Stimulated activated CD4-positive, alpha-beta T cell treated with anti-CD3 and anti-CD28 coated beads, TNF-alpha, amount 100 ng/mL, for 24 hours (primary cell): ENCODE data around the gene PLXDC1.

Source experiments
- DNase-seq, 3 experiments: peaks; one replicate each; pipeline ENCODE4 v3.0.0-alpha.2; 2020; ENCODE audit warnings: low read depth in 3 of 3

PLXDC1 gene

GRCh38 chr17:39151150-39151942 is at the start of gene PLXDC1:
PLXDC1 (minus strand) TSS chr17:39151637; CDS start chr17:39151437, 200 bp downstream.
- peak in 1 of 3 experiments; percentile 16 for DNase-seq

DNA sequence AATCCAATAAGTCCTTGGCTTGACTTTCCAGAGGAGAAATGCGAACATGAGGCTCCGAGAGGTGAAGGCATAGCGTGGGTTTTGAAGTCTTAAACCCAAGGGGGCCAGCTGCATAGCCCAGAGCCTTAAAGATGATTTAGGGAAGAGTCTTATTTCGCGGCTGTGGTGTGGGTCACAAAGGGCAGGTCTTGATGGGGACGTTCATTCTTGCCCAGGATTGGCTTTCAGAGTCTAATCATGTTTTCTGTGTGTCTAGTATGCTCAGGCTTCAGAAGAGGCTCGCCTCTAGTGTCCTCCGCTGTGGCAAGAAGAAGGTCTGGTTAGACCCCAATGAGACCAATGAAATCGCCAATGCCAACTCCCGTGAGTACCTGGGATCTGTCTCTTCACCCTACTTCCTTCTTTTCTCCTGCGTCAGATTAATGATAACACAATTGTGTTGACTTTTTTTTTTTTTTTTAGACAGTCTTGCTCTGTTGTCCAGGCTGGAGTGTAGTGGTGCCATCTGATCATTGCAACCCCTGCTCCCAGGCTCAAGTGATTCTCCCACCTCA is 49.6 kb upstream of the PLXDC1 start:
- DNase-seq: no peak

- peak; percentile 53 to 72 (median 65) for DNase-seq
These were observed 48.8 kb upstream of the PLXDC1 start, which contains the start of gene RPL19 for GRCh38 chr17:39200070-39200879. RPL19 (plus strand) TSS chr17:39200283; CDS start chr17:39200345, 62 bp downstream.

GRCh38 chr17:39199820-39200069 is 48.3 kb upstream of the PLXDC1 start:
- DNase-seq: peak; percentile 75 to 88 (median 87)

DNA sequence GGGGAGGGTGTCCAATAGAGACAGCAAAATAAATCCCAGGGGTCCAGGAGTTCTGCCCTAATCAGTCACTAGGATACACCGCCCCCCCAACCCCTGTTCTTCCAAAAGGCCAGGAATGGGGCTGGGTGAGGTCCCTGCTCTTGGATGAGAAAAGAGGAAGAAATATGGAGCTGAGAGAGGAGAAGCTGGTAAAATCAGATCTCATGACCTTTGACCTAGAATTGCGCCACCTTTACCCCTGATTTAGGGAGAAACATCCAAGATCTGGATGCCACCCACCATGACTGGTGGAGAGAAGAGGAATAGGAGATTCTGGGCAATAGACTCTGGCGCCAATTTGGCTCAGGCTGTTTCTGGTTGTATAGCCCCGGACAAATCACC is 46.7 kb upstream of the PLXDC1 start:
- DNase-seq: no peak

DNA sequence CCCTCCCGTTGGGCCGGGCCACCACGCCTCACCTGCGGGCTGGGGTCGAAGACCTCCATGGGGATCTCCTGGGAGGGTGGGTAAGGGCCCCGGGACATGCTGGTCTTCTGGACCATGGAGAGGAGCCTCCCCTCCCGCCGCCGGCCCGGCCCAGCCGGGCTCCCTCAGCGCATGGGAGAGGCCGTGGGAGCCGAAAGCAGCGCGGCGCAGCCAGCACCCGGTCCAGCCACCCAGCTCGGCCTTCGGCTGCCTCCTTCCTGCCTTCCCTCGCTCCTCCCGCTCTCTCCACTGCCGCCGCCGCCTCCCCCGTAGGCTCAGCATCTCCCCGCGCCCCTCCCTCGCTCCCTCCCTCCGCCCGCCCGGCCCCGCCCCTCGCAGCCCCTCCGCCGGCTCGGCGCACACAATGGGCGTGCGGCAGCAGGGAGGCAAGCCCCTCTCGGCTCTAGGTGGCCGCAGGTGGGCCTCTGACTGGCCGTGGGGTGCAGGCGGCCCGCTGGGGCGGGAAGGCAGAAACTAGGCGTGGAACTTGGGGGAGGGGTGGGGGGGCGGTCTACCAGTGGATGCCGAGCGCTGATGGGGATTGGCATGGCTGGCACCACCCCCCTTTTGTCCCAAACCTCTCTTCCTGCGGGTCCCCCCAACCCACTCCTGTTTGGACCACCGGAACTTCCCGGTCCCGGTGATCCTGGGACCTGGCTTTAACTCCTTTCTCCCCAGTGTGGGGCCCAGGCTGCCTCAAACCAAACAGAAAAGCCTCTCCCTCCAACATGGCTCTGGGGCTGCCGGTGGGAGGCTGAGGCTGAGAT is 46.1 kb upstream of the PLXDC1 start, which contains the start of gene CACNB1:
CACNB1 (minus strand) TSS at position 290 of the 806 bp plus-strand sequence; CDS start at position 116, 174 bp downstream.
- DNase-seq: peak; percentile 44 to 77 (median 53)

DNA sequence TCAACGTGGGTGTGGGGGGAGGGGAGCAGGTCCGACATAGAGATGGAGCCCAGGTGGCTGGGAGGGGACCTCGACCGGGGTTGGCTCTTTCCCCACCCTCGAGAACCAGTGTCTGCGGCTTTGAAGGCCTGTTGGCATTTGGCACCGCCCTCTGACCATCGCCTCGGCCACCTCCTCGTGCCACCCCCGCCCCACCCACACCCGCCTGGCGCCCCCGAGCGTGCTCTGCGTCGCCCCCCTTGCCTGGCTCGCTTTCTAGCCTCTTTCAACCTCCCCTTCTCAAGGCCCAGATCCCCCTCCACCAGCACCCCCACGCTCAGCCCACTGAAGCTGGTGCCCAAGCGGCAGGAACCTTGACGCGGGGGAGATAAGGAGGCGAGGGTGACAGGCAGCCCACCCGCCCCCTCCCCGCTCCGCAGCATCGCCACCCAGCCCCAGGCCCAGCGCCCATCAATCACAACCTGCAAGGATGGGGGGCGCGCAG is 45.4 kb upstream of the PLXDC1 start:
- DNase-seq: no peak

DNA sequence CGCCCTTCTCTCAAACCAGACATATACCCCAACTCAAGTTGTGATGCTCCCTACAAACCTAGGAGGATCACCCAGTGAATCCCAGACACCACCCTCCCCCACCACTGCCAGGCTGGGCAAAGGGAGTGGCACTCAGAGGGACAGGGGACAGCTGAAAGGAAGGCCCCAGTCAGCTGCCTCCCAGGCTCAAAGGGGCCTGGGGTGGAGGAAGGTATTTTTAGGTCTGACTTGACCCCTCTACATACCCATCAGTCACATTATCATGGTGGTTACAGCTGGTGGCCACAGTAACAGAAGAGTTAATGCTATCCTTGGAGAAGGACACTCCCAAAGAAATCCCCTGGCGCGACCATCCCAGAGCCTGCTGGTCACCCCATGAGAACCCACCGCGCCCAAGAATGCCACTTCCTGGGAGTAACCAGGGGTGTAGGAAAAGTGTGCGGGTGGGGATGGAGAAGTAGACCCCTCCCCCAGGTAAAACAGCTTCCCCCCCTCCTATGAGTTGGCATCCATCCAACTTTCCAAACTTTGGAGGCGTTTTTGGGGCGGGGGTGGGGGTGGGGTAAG is 44.9 kb upstream of the PLXDC1 start:
- DNase-seq: no peak

- DNase-seq: no peak
These were observed 44.2 kb upstream of the PLXDC1 start for GRCh38 chr17:39195568-39196160.

DNA sequence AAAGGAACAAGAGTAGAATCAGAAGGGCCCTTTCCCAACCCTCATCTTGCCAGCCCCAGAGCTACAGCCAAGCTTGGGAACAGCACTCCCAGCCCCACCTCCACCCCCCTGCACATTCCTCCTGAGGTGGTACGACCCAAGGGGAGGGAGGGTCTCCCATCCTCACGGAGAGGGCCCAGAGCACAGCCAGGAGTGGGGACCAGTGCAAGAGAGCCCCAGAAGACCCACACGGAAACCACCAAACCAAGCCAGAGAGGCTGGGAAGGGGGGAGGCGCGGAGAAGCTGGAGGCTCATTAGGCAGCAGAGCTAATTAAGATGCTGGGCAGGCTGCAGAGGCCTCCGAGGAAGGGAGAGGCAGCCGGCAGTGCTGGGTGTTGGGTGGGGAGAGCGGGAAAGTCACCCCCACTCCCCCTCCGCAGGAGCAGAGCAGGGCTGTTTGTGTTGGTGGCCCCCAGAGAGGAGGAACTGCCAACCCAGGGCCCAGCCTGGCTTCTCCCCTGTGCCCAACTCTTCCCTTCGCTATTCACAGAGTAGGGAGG is 43.6 kb upstream of the PLXDC1 start:
- no peak for DNase-seq

DNA sequence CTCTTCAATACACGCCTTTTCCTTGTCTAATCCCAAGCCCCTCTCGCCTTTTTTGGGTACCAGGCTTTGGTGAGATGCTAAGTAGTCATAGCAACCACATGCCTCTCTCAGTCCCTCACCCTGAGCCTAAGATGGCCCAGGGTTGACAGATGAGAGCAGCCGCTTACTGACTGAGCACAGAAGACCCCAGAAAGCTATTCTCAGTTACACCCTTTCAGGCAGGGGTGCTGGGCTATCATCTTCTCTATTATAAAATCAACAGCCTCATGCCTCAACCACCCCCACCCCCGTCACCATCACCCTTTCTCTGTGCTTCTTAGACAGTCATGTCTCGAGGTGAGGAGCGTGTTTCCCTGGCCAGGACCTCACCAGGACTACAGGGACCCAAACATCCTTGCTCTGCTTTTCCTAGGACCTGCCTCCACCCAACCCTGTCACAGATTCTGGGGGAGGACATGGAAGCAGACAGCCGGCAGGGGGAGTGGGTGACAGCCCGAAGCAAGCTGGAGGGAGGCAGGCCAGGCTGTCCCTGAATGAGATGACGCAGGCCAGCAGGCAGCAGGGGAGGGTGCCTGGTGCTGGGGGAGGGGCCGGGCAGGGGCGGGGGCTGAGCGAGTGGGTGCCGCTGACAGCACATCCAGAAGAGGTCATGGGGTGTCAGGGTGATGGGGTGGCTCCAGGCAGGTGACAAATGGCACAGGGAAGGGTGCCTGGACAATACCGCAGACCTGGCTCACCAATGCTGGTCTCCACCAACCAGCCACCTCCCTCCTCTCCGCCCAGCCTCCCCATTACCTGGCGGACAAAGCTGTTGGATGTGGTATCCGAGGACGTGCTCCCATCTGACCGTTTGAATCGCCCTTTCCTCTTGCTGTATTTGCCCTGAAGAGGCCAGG is 42.9 kb upstream of the PLXDC1 start:
- DNase-seq: no peak

- DNase-seq: no peak
These were observed 41.9 kb upstream of the PLXDC1 start for GRCh38 chr17:39193346-39193745.

DNA sequence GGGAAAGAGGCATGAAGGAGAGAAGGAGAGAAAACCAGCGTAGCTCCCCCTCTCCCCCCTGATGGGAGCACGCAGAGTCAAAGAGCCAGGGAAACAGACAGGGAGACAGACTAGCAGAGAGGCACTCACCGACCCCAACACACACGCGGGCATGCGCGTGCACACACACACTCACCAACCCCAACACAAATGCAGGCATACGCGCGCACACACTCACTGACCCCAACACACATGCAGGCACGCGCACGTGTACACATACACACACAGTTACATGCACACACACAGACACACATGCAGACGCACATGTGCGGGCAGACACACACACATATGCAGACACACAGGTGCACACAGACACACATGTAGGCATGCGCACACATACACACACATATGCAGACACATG is 41.5 kb upstream of the PLXDC1 start:
- DNase-seq: no peak

DNA sequence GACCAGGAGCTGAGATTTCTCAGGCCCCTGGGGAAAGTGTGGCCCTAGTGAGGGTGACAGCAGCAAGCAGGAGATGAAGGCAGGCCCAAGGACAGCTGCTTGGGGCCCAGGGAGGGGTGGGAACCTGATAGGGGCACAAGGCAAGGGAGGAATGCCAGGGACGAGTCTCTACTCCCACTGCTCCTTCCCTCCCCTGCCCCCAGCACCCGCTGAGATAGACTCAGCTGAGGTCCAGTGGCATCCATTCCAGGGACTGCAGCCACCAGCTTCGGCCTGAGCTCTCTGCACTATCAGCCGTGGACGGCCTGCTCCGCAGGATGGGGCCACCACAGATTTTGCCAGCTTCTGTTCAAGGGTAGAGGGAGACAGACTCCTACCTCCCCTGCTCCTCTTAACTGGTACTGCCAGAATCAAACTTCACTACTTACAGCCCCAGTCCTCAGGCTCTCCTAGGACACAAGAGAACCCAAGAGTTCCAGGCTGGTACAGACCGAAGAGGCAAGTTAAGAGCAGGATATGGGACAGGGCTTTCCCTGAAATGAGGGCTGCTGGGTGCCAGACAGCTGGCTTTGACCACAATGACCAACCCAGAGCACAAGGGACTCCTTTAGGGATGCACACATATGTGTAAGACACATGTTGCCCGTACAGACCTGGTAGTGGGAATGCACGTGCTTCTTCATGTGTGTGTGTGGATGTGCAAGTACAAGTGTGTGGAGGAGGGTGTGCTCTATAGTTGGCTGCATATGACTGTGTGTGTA is 40.5 kb upstream of the PLXDC1 start:
- no peak for DNase-seq

- DNase-seq: no peak
These were observed 35.9 kb upstream of the PLXDC1 start for GRCh38 chr17:39187152-39187830.

DNA sequence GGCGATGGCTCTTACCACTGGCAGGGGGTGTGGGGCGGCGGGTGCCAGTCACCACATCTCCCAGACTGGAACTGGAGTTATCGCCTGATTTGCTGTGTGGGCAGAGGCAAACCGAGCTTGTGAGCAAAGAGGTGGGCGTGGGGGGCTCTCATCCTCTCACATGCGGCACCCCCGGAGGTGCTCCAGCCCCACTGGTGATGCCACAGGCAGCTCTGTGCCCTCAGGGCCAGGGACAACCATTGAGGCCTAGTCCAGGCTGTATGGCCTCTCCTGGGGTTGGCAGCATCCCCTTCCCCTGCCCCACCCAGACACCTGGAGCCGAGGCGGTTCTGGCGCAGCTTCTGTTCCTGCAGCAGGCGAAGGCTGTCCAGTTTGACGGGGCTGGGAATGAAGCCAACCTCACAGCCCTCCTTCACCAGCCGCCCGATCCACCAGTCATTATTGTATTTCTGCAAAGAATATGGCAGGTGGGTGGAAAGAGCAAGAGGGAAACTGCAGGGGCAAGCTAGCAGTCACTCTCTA is 35.1 kb upstream of the PLXDC1 start:
- DNase-seq: no peak

- no peak for DNase-seq
These were observed 32.3 kb upstream of the PLXDC1 start for GRCh38 chr17:39183720-39184119.

GRCh38 chr17:39183045-39183444 is 31.6 kb upstream of the PLXDC1 start:
- DNase-seq: no peak
